ENCODE measurements around the gene RC3H1. TPM values are rescaled to one million over a fixed set of nuclear protein-coding genes. Genes with fewer than 3 reads are reported as not detected.
A peak's percentile ranks its signal among the peaks of the same experiment; 100 is the strongest.
"Not testable (repeated sequence)": the region's sequence is repeated elsewhere in the genome, so short reads cannot be mapped to it uniquely, and the experiment has no call there.

Gene RC3H1
- total RNA-seq (2014; rRNA removed; shearing (Covaris generic)): 9.3 and 9.6 TPM in 2 replicates

- DNase-seq (ENCODE audit: low spot score): peak; percentile 92
Measured at GRCh38 chr1:174022080-174022975, at the start of gene RC3H1. Gene RC3H1 (minus strand): TSS chr1:174022357. CDS start chr1:173992985, 29,372 bp downstream.

DNA sequence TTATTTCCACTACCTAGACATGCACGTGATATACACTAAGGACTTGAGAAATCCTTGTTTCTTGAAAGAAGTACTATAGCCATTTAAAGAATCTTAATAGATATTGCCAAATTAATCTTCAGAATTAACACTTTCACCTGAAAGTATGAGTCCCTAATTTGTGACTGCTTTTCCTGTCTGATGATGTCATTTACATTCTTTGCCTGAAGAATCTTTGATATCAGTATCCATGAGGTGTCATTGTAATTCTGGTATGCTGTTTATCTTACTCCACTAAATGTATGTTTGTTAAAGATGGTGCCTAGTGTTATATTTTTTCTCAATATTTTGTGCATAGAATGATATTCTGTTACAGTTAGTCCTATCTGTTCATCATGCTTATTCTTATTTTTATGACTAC, 48.5 kb upstream of the RC3H1 start:
- no peak for DNase-seq (ENCODE audit: low spot score)

GRCh38 chr1:174068000-174068399, 45.8 kb upstream of the RC3H1 start:
- peak; percentile 36 for DNase-seq (ENCODE audit: low spot score)

- no peak for DNase-seq (ENCODE audit: low spot score)
Measured at GRCh38 chr1:174060090-174060489, 37.9 kb upstream of the RC3H1 start.

DNA sequence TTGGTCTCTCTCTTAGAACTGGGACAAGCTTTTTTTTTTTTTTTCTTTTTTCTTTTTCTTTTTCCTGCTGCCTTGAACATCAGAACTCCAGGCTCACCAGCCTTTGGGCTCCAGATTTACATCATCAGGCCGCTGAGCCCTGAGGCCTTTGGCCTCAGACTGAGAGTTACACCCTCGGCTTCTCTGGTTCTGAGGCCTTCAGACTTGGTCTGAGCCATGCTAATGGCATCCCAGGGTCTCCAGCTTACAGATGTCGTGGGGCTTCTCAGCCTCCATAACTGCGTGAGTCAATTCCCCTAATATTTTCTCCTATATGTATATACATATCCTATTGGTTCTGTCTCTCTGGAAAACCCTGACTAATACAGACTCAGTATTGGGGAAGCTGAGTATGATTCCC, 36.5 kb upstream of the RC3H1 start:
- no peak for DNase-seq (ENCODE audit: low spot score)

DNA sequence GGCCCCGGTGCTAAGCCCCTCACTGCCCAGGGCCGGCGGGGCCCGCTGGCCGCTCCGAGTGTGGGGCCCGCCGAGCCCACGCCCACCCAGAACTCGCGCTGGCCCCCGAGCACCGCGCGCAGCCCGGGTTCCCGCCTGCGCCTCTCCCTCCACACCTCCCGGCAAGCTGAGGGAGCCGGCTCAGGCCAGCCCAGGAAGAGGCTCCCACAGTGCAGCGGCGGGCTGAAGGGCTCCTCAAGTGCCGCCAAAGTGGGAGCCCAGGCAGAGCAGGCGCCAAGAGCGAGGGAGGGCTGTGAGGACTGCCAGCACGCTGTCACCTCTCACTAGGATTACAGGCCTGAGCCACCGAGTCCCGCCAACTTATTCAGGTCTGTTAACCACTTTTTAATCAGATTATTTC, 34.5 kb upstream of the RC3H1 start:
- DNase-seq (ENCODE audit: low spot score): not testable (repeated sequence)

DNA sequence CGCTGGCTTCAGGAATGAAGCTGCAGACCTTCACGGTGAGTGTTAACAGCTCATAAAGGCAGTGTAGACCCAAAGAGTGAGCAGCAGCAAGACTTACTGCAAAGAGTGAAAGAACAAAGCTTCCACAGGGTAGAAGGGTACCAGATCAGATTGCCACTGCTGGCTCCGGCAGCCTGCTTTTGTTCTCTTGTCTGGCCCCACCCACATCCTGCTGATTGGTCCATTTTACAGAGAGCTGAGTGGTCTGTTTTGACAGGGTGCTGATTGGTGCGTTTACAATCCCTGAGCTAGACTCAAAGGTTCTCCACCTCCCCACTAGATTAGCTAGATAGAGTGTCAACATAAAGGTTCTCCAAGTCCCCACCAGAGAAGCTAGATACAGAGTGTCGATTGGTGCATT, 33.6 kb upstream of the RC3H1 start:
- DNase-seq (ENCODE audit: low spot score): not testable (repeated sequence)

- DNase-seq (ENCODE audit: low spot score): no peak
Measured at GRCh38 chr1:174053826-174054225, 31.7 kb upstream of the RC3H1 start.

DNA sequence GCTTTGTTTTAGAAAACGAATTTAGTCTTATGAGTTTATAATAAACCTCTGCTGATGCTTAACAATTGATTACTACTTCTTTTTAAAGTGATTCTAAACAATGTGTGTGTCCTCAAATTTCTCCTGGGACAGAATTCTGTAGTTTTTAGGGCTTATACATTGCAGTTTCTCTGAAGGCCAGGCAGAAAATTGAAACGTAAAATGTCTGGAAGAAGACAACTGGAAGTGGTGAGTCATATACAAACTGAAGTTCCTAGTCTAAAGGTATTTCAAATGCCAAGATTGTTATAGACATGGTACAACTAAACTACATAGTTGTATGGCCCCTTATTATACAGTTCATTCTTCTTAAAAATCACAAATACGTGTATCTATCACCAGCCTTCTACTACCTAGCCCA, 30.5 kb upstream of the RC3H1 start:
- DNase-seq (ENCODE audit: low spot score): no peak

DNA sequence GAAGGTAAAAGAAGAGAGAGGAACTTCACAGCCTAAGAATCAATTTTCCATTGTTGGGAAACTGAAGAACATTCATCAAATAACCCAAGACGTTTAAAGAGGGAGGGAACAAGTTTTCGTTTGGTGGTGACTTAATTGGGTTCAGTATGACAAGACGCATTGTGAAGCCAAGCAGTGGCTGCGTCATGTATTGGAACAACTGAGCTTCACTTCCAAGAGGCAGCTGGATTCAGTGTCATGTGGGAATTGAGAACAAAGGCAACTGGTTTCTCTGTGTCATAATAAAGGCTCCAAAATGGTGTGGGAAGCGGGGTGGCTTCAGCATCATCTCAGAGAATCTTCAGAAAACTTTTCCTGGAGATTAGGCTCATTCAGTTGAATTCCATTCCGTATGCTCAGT, 29.8 kb upstream of the RC3H1 start:
- no peak for DNase-seq (ENCODE audit: low spot score)

- DNase-seq (ENCODE audit: low spot score): no peak
Measured at GRCh38 chr1:174049514-174049913, 27.4 kb upstream of the RC3H1 start.

DNA sequence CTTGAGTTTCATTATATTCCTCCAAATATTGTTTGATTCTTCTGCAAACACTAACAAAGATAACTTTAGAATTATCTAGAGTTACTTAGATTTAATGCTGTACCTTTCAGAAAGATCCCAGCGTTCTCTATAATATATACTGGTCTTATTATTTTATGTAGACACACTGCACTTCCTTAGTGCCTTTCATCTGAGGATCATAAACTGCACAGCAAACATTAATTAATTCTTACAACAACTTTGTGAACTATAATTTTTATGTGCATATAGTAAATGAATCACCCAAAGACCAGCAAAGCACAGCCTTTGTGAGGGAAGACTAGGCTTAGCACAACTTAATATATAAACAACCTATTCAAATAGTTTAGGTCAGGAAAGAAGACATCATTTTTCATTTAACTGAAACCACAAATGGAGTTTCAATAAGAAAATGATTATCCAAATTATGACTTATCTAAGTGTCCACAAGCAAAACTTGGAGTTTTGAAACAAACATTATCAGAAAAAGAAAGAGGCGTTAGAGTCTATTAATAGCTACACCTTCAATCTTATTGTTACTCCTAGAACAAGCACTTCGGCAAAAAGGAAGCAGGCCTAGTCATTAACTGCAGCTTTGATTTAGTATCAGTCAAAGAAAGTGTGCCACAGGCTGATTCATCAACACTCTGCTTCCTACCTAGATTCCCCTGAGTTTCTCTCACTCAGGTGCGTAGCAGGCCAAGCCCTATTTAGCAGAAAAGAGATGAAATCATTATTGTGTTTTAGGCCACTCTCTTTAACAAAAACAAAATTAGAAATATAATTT, 22.5 kb upstream of the RC3H1 start:
- DNase-seq (ENCODE audit: low spot score): peak; percentile 33

GRCh38 chr1:174042509-174042908, 20.4 kb upstream of the RC3H1 start:
- not testable (repeated sequence) for DNase-seq (ENCODE audit: low spot score)

- DNase-seq (ENCODE audit: low spot score): no peak
Measured at GRCh38 chr1:174041369-174041768, 19.2 kb upstream of the RC3H1 start.

- peak; percentile 74 for DNase-seq (ENCODE audit: low spot score)
Measured at GRCh38 chr1:174040387-174040786, 18.2 kb upstream of the RC3H1 start.

GRCh38 chr1:174039027-174039426, 16.9 kb upstream of the RC3H1 start:
- DNase-seq (ENCODE audit: low spot score): no peak

DNA sequence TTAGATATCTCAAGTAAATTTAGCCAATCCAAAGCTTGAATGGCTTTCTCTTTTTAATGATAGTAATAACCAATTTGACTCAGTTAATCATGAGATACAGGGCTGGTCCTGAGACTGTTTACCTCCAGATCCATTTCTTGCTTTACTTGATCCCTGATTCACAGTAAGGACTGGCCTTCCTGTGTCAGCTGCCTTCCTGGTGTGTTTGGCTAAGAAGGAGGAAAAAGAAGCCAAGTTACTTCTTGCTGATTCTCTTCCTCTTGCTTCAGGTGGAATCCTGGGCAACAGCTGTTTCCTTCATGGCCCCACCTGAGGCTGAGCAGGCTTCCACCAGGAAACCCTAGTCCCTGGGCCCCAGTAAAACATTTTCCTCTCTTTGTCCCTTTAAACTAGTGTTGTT, 14.6 kb upstream of the RC3H1 start:
- no peak for DNase-seq (ENCODE audit: low spot score)

DNA sequence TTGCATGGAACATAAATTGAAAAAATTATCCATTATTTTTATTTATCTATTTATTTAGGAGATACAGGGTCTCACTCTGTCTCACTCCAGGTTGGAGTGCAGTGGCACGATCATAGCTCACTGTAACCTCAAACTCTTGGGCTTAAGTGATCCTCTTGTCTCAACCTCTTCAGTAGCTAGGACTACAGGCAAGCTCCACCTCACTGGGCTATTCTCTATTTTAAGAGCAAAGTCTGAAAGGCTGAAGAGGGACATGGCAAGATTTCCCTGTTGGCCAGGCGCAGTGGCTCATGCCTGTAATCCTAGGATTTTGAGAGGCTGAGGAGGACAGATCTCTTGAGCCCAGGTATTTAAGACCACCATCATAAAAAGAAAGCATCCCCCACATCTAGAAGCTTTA, 14.0 kb upstream of the RC3H1 start:
- DNase-seq (ENCODE audit: low spot score): no peak

- DNase-seq (ENCODE audit: low spot score): no peak
Measured at GRCh38 chr1:174032671-174033222, 10.6 kb upstream of the RC3H1 start.

DNA sequence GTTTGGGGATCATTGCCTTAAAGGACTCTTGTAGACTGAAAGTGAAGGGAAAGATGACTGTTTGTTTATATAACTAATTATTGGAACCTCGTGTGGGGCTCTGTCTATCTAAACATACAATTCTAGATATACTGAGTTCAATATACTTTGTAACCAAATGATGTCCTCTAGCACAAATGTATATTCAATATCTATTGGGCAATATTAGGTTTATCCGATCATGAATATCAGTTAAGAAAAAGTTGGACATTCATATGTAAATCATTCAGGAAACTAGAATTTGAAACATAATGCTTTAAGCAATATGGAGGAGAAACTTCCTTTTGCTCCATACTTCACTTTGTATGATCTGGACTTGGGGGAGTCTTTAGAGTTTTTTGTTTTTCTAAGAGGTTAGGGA, 8.9 kb upstream of the RC3H1 start:
- DNase-seq (ENCODE audit: low spot score): no peak

GRCh38 chr1:174028495-174028894, 6.3 kb upstream of the RC3H1 start:
- DNase-seq (ENCODE audit: low spot score): no peak

GRCh38 chr1:174023440-174023839, 1.3 kb upstream of the RC3H1 start:
- DNase-seq (ENCODE audit: low spot score): peak; percentile 95

- DNase-seq (ENCODE audit: low spot score): no peak
Measured at GRCh38 chr1:174022976-174023277, 770 bp upstream of the RC3H1 start.

Measured in HT-29 (cell line).